Measurements from ENCODE around the gene PDE6B. TPM values are rescaled to one million over a fixed set of nuclear protein-coding genes. Genes with fewer than 3 reads are reported as not detected.
A peak's percentile ranks its signal among the peaks of the same experiment; 100 is the strongest.

Gene PDE6B
- total RNA-seq, 1 experiment from 2014 or later, result 10.8 TPM

DNA sequence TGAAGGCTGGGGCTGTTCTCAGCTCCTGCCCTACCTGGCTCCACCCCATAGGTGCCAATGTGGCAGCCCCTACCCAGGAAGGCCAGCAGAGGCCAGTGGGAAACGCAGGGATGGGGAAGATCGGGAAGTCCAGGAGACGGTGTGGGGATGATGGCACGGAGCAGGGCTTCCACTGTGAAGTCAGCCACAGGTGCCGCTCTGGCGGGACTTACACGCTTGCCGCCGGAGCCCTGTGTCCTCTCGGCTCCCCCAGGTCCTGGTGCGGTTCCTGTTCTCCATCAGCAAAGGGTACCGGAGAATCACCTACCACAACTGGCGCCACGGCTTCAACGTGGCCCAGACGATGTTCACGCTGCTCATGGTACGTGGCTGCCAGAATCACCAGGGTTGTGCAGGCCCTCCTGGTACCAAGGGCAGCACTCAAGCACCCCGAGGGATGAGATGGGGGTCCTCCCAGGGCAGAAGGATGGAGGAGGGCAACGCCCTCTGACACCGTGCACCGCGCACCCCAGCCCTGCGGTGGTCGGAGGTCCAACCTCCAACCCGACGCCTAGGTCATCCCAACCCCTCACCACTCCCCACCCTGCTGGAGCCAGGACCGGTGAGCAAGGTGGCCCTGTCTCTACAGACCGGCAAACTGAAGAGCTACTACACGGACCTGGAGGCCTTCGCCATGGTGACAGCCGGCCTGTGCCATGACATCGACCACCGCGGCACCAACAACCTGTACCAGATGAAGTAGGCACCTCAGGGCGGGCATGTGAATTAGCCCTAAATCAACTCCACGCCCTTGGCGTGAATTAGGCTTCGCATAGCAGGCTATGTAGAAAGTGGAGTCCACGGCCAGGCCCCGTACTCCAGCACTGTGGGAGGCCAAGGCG lies 36.7 kb downstream of the PDE6B start:
- H4K8ac ChIP-seq (replicated peaks; ENCODE audit: insufficient read length, low read depth, low read length), result no peak overlapping the region
- no peak overlapping the region for H2BK15ac ChIP-seq (ENCODE audit: low read depth, low read length)
- H3K9ac ChIP-seq (ENCODE audit: extremely low read depth, insufficient read length, low read length), result no peak overlapping the region
- no peak overlapping the region for H2BK20ac ChIP-seq (ENCODE audit: low read depth, low read length, poor library complexity, severe bottlenecking)
- no peaks in the 10 kb centered on the region for H3K9me3 Mint-ChIP-seq
- no peaks in the 10 kb centered on the region for H3K4me1 ChIP-seq (ENCODE audit: insufficient read depth, low read length)
- no peak overlapping the region; a peak in 1 of 5 replicates for H3K4me3 Mint-ChIP-seq
- H3K4me1 Mint-ChIP-seq, result peaks cover 0 to 3% of the 10 kb centered on the region in 2 experiments; a peak in 1 of 4 replicates
- TF ChIP-seq, protein P1, sequence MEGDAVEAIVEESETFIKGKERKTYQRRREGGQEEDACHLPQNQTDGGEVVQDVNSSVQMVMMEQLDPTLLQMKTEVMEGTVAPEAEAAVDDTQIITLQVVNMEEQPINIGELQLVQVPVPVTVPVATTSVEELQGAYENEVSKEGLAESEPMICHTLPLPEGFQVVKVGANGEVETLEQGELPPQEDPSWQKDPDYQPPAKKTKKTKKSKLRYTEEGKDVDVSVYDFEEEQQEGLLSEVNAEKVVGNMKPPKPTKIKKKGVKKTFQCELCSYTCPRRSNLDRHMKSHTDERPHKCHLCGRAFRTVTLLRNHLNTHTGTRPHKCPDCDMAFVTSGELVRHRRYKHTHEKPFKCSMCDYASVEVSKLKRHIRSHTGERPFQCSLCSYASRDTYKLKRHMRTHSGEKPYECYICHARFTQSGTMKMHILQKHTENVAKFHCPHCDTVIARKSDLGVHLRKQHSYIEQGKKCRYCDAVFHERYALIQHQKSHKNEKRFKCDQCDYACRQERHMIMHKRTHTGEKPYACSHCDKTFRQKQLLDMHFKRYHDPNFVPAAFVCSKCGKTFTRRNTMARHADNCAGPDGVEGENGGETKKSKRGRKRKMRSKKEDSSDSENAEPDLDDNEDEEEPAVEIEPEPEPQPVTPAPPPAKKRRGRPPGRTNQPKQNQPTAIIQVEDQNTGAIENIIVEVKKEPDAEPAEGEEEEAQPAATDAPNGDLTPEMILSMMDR (conservative IDR thresholded peaks at IDR 0.05), result no peak
- no peak overlapping the region for H2BK12ac ChIP-seq (ENCODE audit: insufficient read length, low read depth, low read length)
- no peaks in the 10 kb centered on the region for H3K79me2 ChIP-seq (ENCODE audit: insufficient read depth, low read length)
- no peak overlapping the region for H2BK5ac ChIP-seq (ENCODE audit: insufficient read length, low read length)
- no peak overlapping the region for H4K91ac ChIP-seq (ENCODE audit: insufficient read length, low read depth, low read length)
- H3T11ph ChIP-seq (ENCODE audit: low read length), result no peak overlapping the region
- no peak overlapping the region for H3K14ac ChIP-seq (ENCODE audit: insufficient read depth, low read length)
- H3K27me3 ChIP-seq (ENCODE audit: insufficient read depth, low read length), result no peaks in the 10 kb centered on the region
- no peak overlapping the region for H3K4me2 ChIP-seq (ENCODE audit: insufficient read depth, insufficient read length, low read length)
- peaks cover 2% of the 10 kb centered on the region; the same call in 1 of the 2 replicates for H3K27me3 Mint-ChIP-seq (ENCODE audit: low read depth)
- no peaks in the 10 kb centered on the region for H4K20me1 ChIP-seq (ENCODE audit: control insufficient read depth, insufficient read depth, insufficient read length)
- no peak overlapping the region for H2AFZ ChIP-seq (ENCODE audit: low read length)
- H3K23ac ChIP-seq (ENCODE audit: insufficient read length, low read depth, low read length), result no peak overlapping the region
- H3K18ac ChIP-seq (ENCODE audit: insufficient read length, low read depth, low read length), result no peak overlapping the region
- no peak overlapping the region for H2AK5ac ChIP-seq (ENCODE audit: insufficient read length, low read length)
- no peak overlapping the region for H4K5ac ChIP-seq (ENCODE audit: insufficient read length, low read depth, low read length)
- peak; percentile 20 for DNase-seq
- no peak overlapping the region for H2BK120ac ChIP-seq (ENCODE audit: low read depth, low read length, poor library complexity, severe bottlenecking)
- no CpG with 5 or more reads among the region's 42 CpGs for WGBS (ENCODE audit: extremely low coverage, insufficient read length, low lambda C conversion rate)
- no peaks in the 10 kb centered on the region for H3K79me1 ChIP-seq (ENCODE audit: insufficient read depth, low read depth, low read length, poor library complexity, severe bottlenecking)
- H3K27ac Mint-ChIP-seq, result no peak overlapping the region
- peaks cover 0 to 2% (median 0%) of the 10 kb centered on the region in 3 experiments; a peak in 4 of 7 replicates for H3K36me3 Mint-ChIP-seq (ENCODE audit: insufficient read depth in 1 of 3, low read depth in 3 of 3)
- H3K9me3 ChIP-seq (ENCODE audit: control insufficient read depth, low read depth, low read length), result no peaks in the 10 kb centered on the region
- no peak overlapping the region for H3K4ac ChIP-seq (ENCODE audit: low read depth, low read length)
- H3K56ac ChIP-seq (ENCODE audit: insufficient read length, low read depth, low read length), result no peak overlapping the region
- no peak overlapping the region for H3K27ac ChIP-seq (ENCODE audit: insufficient read length, low read depth, low read length)
- H3K23me2 ChIP-seq (ENCODE audit: insufficient read length, low read depth, low read length, poor library complexity, severe bottlenecking), result peaks cover 2% of the 10 kb centered on the region

Measured in H9 (cell line).